HG03432 (cell line): ENCODE data around the gene NKX6-2.

Source experiments
- ATAC-seq: cut with Tn5 transposase; IDR thresholded peaks from one replicate; pipeline ENCODE4 v1.9.1; 2021; ENCODE audit warnings: mild to moderate bottlenecking, moderate library complexity; ENCODE audit not compliant: unreplicated experiment

NKX6-2 gene

DNA sequence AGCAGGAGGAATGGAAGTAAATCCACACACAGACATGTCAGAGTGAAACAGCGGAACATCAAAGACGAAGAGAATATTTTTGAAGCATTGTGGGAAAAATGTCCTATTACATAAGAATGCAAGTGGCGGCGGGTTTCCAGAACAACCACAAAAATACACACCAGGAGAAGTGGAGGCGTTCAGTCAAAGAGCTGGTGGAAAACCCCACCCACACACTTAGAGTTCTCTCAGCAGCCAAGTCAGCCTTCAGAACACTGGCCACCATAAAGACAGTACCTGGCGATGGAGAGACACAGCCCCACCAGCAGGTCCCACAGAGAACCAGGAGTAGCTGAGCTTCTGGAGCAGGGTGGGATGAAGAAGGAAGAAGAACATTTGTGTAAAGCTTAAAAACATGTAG is 23.7 kb downstream of the NKX6-2 start:
- ATAC-seq = no peak

DNA sequence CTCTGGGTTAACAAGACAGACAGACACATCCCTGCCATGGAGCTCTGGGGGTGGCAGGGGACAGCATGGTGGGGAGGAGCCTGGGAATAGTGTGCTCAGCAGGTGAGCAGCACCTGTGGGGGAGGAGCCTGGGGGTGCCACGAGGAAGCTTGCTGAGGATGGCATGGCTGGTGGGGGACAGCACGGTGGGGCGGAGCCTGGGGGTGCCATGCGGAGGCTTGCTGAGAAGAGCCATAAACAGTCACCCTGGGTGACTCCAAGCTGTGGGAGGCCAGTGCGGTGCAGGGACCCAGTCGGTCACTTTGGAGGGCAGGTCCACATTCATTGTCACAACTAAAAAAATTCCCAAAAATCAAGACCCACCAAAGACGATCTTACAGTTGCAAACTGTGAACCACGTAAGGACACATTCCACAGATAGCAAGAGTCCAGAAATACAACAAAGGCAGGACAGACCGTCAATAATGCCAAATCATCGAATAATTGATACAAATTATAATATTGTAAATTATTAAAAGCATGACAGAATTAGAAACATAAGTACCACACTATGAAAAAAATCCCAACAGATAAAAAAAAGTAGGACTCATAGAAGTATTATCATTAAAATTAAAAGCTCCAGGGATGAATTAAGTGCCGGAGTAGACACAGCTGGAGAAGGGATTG is 24.4 kb downstream of the NKX6-2 start:
- no peak for ATAC-seq

DNA sequence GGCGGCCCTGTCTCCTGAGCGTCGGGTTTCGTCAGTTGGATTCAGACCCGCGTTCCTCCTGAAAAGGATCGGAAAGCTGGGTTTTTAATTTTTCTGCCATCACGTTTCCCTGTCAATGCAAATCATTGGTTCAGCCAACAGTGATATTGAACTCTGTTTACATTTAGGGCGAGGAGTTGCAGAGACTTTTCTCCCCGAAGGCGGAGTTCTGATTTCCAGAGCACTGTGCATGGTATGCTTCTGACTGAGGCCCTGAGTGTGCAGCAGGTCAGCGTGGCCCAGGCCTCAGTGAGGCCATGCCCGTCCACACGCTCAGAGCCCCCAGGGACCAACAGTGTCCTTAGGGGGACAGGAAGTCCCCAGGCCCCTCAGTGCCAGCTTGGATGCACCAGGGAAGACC is 27.1 kb downstream of the NKX6-2 start:
- no peak for ATAC-seq

DNA sequence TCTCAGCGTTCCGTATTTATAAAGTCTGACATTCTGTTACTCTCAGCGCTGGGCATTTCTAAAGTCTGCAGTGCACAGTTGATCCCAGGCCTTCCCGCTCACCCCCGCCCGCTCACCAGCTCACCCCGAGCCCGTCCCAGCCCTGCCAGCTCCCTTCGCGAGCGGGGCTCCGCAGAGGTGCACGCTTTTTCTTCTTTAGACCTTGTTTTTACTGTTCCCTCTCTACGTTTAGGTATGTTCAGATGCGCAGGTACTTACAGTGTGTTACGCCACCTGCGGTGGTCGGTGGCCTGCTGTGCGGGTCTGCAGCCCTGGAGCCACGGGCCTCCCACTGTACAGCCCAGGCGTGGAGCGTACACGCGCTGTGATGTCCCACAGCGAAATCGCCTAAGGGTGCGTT is 28.8 kb downstream of the NKX6-2 start:
- no peak for ATAC-seq

DNA sequence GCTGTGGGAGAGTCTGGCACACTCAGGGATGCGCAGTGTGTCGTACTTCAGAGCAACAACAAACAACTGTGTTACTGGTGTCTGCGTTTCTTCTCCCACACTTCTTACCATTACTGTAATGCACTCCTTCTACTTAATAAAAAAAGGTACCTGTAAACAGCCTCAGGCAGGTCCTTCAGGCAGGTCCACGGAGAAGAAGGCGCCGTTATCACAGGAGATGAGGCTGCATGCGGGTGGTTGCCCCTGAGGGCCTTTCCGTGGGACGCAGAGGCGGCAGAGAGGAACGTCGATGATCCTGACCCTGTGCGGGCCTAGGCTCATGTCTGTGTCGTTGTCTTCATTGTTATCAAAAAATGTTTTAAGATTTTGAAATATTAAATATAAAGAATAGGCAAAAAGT is 29.4 kb downstream of the NKX6-2 start:
- ATAC-seq = no peak

DNA sequence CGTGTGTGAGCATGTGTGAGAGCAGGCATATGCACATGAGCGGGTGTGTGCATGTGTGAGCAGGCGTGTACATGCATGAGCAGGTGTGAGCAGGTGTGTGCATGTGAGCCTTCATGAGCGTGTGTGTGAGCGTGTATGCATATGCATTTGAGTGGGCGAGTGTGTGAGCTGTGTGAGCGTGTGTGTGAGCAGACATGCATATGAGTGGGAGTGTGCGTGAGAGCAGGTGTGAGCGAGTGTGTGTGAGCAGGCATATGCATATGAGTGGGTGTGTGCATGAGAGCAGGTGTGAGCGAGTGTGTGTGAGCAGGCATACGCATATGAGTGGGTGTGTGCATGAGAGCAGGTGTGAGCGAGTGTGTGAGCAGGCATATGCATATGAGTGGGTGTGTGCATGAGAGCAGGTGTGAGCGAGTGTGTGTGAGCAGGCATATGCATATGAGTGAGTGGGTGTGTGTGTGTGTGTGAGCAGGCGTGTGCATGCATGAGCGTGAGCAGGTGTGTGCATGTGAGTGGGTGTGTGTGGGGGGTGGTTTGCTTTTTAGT is 30.7 kb downstream of the NKX6-2 start:
- no peak for ATAC-seq

- ATAC-seq = no peak
Measured at GRCh38 chr10:132754071-132754470, 31.9 kb downstream of the NKX6-2 start.

DNA sequence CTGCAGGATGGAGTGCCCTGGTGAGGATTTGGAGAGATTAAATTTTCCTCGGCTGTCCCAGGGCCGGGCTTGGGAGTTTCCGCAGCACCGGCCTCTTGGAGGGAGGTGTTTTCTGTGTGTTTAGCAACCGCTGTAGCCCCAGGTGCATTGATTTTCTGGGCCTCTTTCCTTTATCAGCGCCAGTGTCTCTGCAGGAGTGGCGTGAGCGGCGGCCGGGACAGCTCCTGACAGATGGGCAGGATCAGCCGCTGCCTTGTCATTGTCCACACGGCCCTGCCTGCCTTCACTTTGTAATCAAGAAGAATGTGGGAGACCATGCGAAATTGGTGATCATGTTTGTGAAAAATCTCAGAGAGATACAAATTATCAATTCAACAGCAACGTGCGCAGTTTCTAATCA is 32.4 kb downstream of the NKX6-2 start:
- no peak for ATAC-seq

GRCh38 chr10:132752961-132753360 is 33.0 kb downstream of the NKX6-2 start:
- no peak for ATAC-seq

GRCh38 chr10:132752378-132752777 is 33.6 kb downstream of the NKX6-2 start:
- ATAC-seq = no peak

DNA sequence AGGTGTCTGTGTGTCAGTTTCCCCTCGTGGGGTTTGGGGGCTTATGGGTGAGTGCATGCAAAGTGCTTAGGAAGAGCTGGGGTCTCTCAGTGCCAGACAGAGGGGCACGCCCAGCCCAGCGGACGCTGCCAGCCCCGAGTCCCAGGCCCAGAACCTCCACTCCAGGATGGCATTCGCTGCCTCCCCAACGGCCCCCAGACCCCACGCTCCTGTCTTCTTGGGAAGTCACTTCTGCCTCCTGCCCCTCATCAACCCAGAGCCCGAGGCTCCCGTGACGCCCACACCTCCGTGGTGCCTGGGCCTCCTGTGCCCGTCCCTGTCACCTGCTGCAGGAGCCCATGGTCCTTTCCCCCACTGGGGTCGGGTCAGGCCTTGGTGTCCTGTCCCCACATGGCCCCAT is 35.0 kb downstream of the NKX6-2 start:
- ATAC-seq = no peak

- no peak for ATAC-seq
Measured at GRCh38 chr10:132749371-132749795, 36.6 kb downstream of the NKX6-2 start.

- no peak for ATAC-seq
Measured at GRCh38 chr10:132748545-132749370, 37.2 kb downstream of the NKX6-2 start.

GRCh38 chr10:132748135-132748534 is 37.8 kb downstream of the NKX6-2 start:
- no peak for ATAC-seq

- ATAC-seq = no peak
Measured at GRCh38 chr10:132746801-132747625, 38.9 kb downstream of the NKX6-2 start.

- no peak for ATAC-seq
Measured at GRCh38 chr10:132746386-132746785, 39.6 kb downstream of the NKX6-2 start.

- no peak for ATAC-seq
Measured at GRCh38 chr10:132745971-132746370, 40.0 kb downstream of the NKX6-2 start.

- no peak for ATAC-seq
Measured at GRCh38 chr10:132745511-132745910, 40.4 kb downstream of the NKX6-2 start.

GRCh38 chr10:132744839-132745238 is 41.1 kb downstream of the NKX6-2 start:
- no peak for ATAC-seq

GRCh38 chr10:132743925-132744490 is 41.9 kb downstream of the NKX6-2 start:
- ATAC-seq = no peak
